ENCODE measurements around the gene TSPAN9.

Gene TSPAN9

GRCh38 chr12:3250034-3250433 is 172.9 kb downstream of the TSPAN9 start:
- DNase-seq (ENCODE audit: low read depth in 2 of 2) = no peak

- DNase-seq (ENCODE audit: low read depth in 2 of 2) = no peak
These were observed 173.4 kb downstream of the TSPAN9 start for GRCh38 chr12:3250576-3250975.

GRCh38 chr12:3251067-3251466 is 173.9 kb downstream of the TSPAN9 start:
- DNase-seq (ENCODE audit: low read depth in 2 of 2) = no peak

GRCh38 chr12:3251691-3252090 is 174.5 kb downstream of the TSPAN9 start:
- no peak for DNase-seq (ENCODE audit: low read depth in 2 of 2)

- DNase-seq (ENCODE audit: low read depth in 2 of 2) = no peak
These were observed 175.3 kb downstream of the TSPAN9 start for GRCh38 chr12:3252450-3252891.

GRCh38 chr12:3253682-3254275 is 176.6 kb downstream of the TSPAN9 start:
- DNase-seq (ENCODE audit: low read depth in 2 of 2) = no peak

- DNase-seq (ENCODE audit: low read depth in 2 of 2) = no peak
These were observed 177.9 kb downstream of the TSPAN9 start for GRCh38 chr12:3255057-3255456.

- DNase-seq (ENCODE audit: low read depth in 2 of 2) = no peak
These were observed 179.0 kb downstream of the TSPAN9 start for GRCh38 chr12:3256103-3256631.

GRCh38 chr12:3257411-3257810 is 180.2 kb downstream of the TSPAN9 start:
- DNase-seq (ENCODE audit: low read depth in 2 of 2) = no peak

GRCh38 chr12:3259973-3260372 is 182.8 kb downstream of the TSPAN9 start:
- DNase-seq (ENCODE audit: low read depth in 2 of 2) = no peak

- DNase-seq (ENCODE audit: low read depth in 2 of 2) = no peak
These were observed 184.7 kb downstream of the TSPAN9 start for GRCh38 chr12:3261782-3262359.

GRCh38 chr12:3262470-3262869 is 185.3 kb downstream of the TSPAN9 start:
- DNase-seq (ENCODE audit: low read depth in 2 of 2) = no peak

GRCh38 chr12:3263282-3263681 is 186.1 kb downstream of the TSPAN9 start:
- no peak for DNase-seq (ENCODE audit: low read depth in 2 of 2)

GRCh38 chr12:3263939-3264922 is 187.1 kb downstream of the TSPAN9 start:
- no peak for DNase-seq (ENCODE audit: low read depth in 2 of 2)

- DNase-seq (ENCODE audit: low read depth in 2 of 2) = no peak
These were observed 188.2 kb downstream of the TSPAN9 start for GRCh38 chr12:3265406-3265805.

- DNase-seq (ENCODE audit: low read depth in 2 of 2) = no peak
These were observed 189.5 kb downstream of the TSPAN9 start for GRCh38 chr12:3266638-3267037.

GRCh38 chr12:3267690-3268089 is 190.5 kb downstream of the TSPAN9 start:
- no peak for DNase-seq (ENCODE audit: low read depth in 2 of 2)

GRCh38 chr12:3269594-3269993 is 192.4 kb downstream of the TSPAN9 start:
- DNase-seq (ENCODE audit: low read depth in 2 of 2) = no peak

- no peak for DNase-seq (ENCODE audit: low read depth in 2 of 2)
These were observed 194.0 kb downstream of the TSPAN9 start for GRCh38 chr12:3271146-3271545.

GRCh38 chr12:3271639-3272038 is 194.5 kb downstream of the TSPAN9 start:
- no peak for DNase-seq (ENCODE audit: low read depth in 2 of 2)

GRCh38 chr12:3272958-3273357 is 195.8 kb downstream of the TSPAN9 start:
- no peak for DNase-seq (ENCODE audit: low read depth in 2 of 2)

GRCh38 chr12:3273409-3273853 is 196.3 kb downstream of the TSPAN9 start:
- DNase-seq (ENCODE audit: low read depth in 2 of 2) = no peak

Data from stimulated activated CD8-positive, alpha-beta memory T cell treated with anti-CD3 and anti-CD28 coated beads, Interleukin-2, amount 100 ng/mL, for 48 hours (primary cell).